Measurements from ENCODE around the gene METRN.

DNA sequence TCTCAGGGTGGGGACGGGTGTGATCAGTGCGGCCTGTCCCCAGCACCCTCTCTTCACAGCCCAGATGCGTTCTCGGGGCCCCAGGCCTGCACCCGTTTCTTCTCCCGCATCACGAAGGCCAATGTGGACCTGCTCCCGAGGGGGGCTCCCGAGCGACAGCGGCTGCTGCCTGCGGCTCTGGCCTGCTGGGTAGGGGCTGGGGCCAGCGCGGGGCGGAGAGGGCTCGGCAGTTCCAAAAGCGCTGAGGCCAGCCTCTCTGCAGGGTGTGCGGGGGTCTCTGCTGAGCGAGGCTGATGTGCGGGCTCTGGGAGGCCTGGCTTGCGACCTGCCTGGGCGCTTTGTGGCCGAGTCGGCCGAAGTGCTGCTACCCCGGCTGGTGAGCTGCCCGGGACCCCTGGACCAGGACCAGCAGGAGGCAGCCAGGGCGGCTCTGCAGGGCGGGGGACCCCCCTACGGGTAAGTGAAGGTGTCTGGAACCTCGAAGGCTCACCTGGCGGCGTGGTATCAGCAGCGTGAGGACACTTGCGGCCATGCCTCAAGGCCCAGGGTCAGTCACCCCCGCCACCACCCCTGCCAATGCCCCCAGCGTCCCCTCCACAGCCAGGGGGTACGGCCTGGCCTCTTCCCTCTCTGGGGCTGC, 50.0 kb downstream of the METRN start:
- TF ChIP-seq TAF1 (IDR thresholded peaks at IDR 0.05; ENCODE audit: borderline replicate concordance, insufficient read depth, low read length): no peak
- TF ChIP-seq POLR2AphosphoS5 (IDR thresholded peaks at IDR 0.05; ENCODE audit: low read depth, low read length): no peak
- TF ChIP-seq, protein P1, sequence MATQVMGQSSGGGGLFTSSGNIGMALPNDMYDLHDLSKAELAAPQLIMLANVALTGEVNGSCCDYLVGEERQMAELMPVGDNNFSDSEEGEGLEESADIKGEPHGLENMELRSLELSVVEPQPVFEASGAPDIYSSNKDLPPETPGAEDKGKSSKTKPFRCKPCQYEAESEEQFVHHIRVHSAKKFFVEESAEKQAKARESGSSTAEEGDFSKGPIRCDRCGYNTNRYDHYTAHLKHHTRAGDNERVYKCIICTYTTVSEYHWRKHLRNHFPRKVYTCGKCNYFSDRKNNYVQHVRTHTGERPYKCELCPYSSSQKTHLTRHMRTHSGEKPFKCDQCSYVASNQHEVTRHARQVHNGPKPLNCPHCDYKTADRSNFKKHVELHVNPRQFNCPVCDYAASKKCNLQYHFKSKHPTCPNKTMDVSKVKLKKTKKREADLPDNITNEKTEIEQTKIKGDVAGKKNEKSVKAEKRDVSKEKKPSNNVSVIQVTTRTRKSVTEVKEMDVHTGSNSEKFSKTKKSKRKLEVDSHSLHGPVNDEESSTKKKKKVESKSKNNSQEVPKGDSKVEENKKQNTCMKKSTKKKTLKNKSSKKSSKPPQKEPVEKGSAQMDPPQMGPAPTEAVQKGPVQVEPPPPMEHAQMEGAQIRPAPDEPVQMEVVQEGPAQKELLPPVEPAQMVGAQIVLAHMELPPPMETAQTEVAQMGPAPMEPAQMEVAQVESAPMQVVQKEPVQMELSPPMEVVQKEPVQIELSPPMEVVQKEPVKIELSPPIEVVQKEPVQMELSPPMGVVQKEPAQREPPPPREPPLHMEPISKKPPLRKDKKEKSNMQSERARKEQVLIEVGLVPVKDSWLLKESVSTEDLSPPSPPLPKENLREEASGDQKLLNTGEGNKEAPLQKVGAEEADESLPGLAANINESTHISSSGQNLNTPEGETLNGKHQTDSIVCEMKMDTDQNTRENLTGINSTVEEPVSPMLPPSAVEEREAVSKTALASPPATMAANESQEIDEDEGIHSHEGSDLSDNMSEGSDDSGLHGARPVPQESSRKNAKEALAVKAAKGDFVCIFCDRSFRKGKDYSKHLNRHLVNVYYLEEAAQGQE (IDR thresholded peaks at IDR 0.05; ENCODE audit: insufficient read depth in 1 of 2, low read depth in 2 of 2, low read length in 2 of 2): no peak
- TF ChIP-seq SIN3A (IDR thresholded peaks at IDR 0.05; ENCODE audit: borderline replicate concordance, insufficient read depth, low read length): no peak
- no peak for TF ChIP-seq FOXP2 (optimal IDR thresholded peaks at IDR 0.05; ENCODE audit: borderline replicate concordance, extremely low read depth, extremely low read length, insufficient read depth)
